IMR-90 (cell line): Measurements from ENCODE around the gene MAGI1. TPM values are rescaled to one million over a fixed set of nuclear protein-coding genes. Genes with fewer than 3 reads are reported as not detected.

ENCODE experiments used
- ATAC-seq: fragments of 200-7000 bp; cut with Tn5 transposase; 2 replicates; pipeline ENCODE4 v1.9.1; 2020; ENCODE audit warnings: low read depth, mild to moderate bottlenecking, moderate library complexity
- BruUV-seq: library from RNA; stranded (reverse); fragments of 400-500 nt; replicated peaks from 2 replicates; lab custom pipeline; 2021; lab: Mats Ljungman, UMichigan
- CTCF ChIA-PET: fragments of 300-600 bp; formaldehyde crosslinking; extraction: SDS; loops from one replicate; lab custom pipeline; 2021; ENCODE audit warnings: antibody characterized with exemption; lab: Yijun Ruan, JAX
- POLR2A ChIA-PET: fragments of 300-600 bp; sonication (Branson Sonifier 250); formaldehyde crosslinking; loops from one replicate; lab custom pipeline; 2022; ENCODE audit warnings: antibody characterized with exemption; ENCODE audit not compliant: unreplicated experiment; lab: Charles Lee
- DNase-seq: peaks from one replicate; pipeline ENCODE4 v3.0.0; 2013
- H2AFZ ChIP-seq: replicated peaks from 2 replicates; pipeline ENCODE3; 2013; ENCODE audit warnings: low read length, mild to moderate bottlenecking; ENCODE audit not compliant: poor library complexity
- H2AK5ac ChIP-seq: 2 replicates; pipeline ENCODE4 v1.6.1; 2013; ENCODE audit warnings: low read depth, low read length, inconsistent platforms
- H2AK9ac ChIP-seq: replicated peaks from 2 replicates; pipeline ENCODE3; 2013; ENCODE audit warnings: mild to moderate bottlenecking, low read depth, low read length, moderate library complexity; ENCODE audit not compliant: poor library complexity
- H2BK120ac ChIP-seq: 2 replicates; pipeline ENCODE4 v1.6.1; 2013; ENCODE audit warnings: low read depth, low read length, inconsistent platforms
- H2BK15ac ChIP-seq: 3 replicates; pipeline ENCODE4 v1.6.1; 2013; ENCODE audit warnings: low read depth, low read length, inconsistent platforms
- H2BK20ac ChIP-seq: 2 replicates; pipeline ENCODE4 v1.6.1; 2013; ENCODE audit warnings: low read depth, mild to moderate bottlenecking, inconsistent platforms, low read length, moderate library complexity
- H2BK5ac ChIP-seq: 2 replicates; pipeline ENCODE4 v1.6.1; 2013; ENCODE audit warnings: mild to moderate bottlenecking, low read depth, low read length, inconsistent platforms; ENCODE audit not compliant: poor library complexity, severe bottlenecking
- H3K14ac ChIP-seq: replicated peaks from 2 replicates; pipeline ENCODE4 v1.6.1; 2013; ENCODE audit warnings: low read depth, low read length, inconsistent platforms
- H3K18ac ChIP-seq: 2 replicates; pipeline ENCODE4 v1.6.1; 2013; ENCODE audit warnings: low read depth, low read length, control low read depth
- H3K23ac ChIP-seq: 2 replicates; pipeline ENCODE4 v1.6.1; 2013; ENCODE audit warnings: low read depth, low read length, inconsistent platforms
- H3K27ac ChIP-seq: 2 replicates; pipeline ENCODE4 v1.5.1; 2013; ENCODE audit warnings: mild to moderate bottlenecking, control low read depth, low read length; ENCODE audit not compliant: insufficient read depth
- H3K27me3 ChIP-seq: 2 replicates; pipeline ENCODE4 v1.6.1; 2013; ENCODE audit warnings: low read length; ENCODE audit not compliant: control insufficient read depth, insufficient read depth
- H3K36me3 ChIP-seq: 2 replicates; pipeline ENCODE4 v1.6.1; 2013; ENCODE audit warnings: low read length, mixed read lengths; ENCODE audit not compliant: control insufficient read depth, insufficient read depth
- H3K4ac ChIP-seq: 2 replicates; pipeline ENCODE4 v1.6.1; 2013; ENCODE audit warnings: low read depth, low read length, inconsistent platforms
- H3K4me1 ChIP-seq: 2 replicates; pipeline ENCODE4 v1.6.1; 2013; ENCODE audit warnings: low read length, mixed read lengths; ENCODE audit not compliant: control insufficient read depth, insufficient read depth
- H3K4me2 ChIP-seq: 2 replicates; pipeline ENCODE4 v1.6.1; 2013; ENCODE audit warnings: low read depth, mild to moderate bottlenecking, control low read depth, low read length, moderate library complexity
- H3K4me3 ChIP-seq: 2 replicates; pipeline ENCODE4 v1.5.1; 2013; ENCODE audit warnings: low read depth, mild to moderate bottlenecking, control low read depth, low read length, moderate library complexity; ENCODE audit not compliant: insufficient read depth
- H3K56ac ChIP-seq: 2 replicates; pipeline ENCODE4 v1.6.1; 2013; ENCODE audit warnings: low read length, inconsistent platforms; ENCODE audit not compliant: insufficient read depth; ENCODE audit errors: extremely low read depth
- H3K79me1 ChIP-seq, 2 experiments: 2 replicates each; pipeline ENCODE4 v1.6.1; 2013; ENCODE audit warnings: low read length in 2 of 2, inconsistent platforms in 1 of 2, low read depth in 1 of 2
- H3K9ac ChIP-seq: 2 replicates; pipeline ENCODE4 v1.6.1; 2013; ENCODE audit warnings: low read depth, low read length, control low read depth
- H3K9me1 ChIP-seq: 2 replicates; pipeline ENCODE4 v1.6.1; 2013; ENCODE audit warnings: low read length, inconsistent platforms; ENCODE audit not compliant: insufficient read depth
- H3K9me3 ChIP-seq: 2 replicates; pipeline ENCODE4 v1.6.1; 2013; ENCODE audit warnings: low read length; ENCODE audit not compliant: control insufficient read depth, insufficient read depth
- H4K20me1 ChIP-seq: 2 replicates; pipeline ENCODE4 v1.6.1; 2013; ENCODE audit warnings: low read length, inconsistent platforms; ENCODE audit not compliant: insufficient read depth
- H4K5ac ChIP-seq: 2 replicates; pipeline ENCODE4 v1.6.1; 2013; ENCODE audit warnings: mild to moderate bottlenecking, low read depth, low read length, control low read depth
- H4K8ac ChIP-seq, 2 experiments: 2 replicates each; pipeline ENCODE4 v1.6.1; 2013; ENCODE audit warnings: low read depth in 2 of 2, low read length in 2 of 2, control low read depth in 1 of 2, inconsistent platforms in 1 of 2
- H4K91ac ChIP-seq: 2 replicates; pipeline ENCODE4 v1.6.1; 2013; ENCODE audit warnings: low read depth, low read length, inconsistent platforms; ENCODE audit not compliant: insufficient read depth
- CEBPB ChIP-seq: IDR thresholded peaks from 2 replicates; pipeline ENCODE4 v1.6.1; 2012; ENCODE audit warnings: low read depth, low read length, improper control_type of control experiment
- CHD1 ChIP-seq: IDR thresholded peaks from 2 replicates; pipeline ENCODE4 v1.6.1; 2012; ENCODE audit warnings: low read depth, low read length, improper control_type of control experiment
- CTCF ChIP-seq: conservative IDR thresholded peaks from 2 replicates; pipeline ENCODE4 v1.5.1; 2012; ENCODE audit warnings: mild to moderate bottlenecking, low read depth, low read length, improper control_type of control experiment
- MAFK ChIP-seq: IDR thresholded peaks from 2 replicates; pipeline ENCODE4 v1.6.1; 2012; ENCODE audit warnings: low read depth, low read length, improper control_type of control experiment
- MAZ ChIP-seq: IDR thresholded peaks from 2 replicates; pipeline ENCODE4 v1.6.1; 2012; ENCODE audit warnings: low read depth, mild to moderate bottlenecking, low read length, improper control_type of control experiment, moderate library complexity, borderline replicate concordance
- POLR2A ChIP-seq: IDR thresholded peaks from 2 replicates; pipeline ENCODE4 v1.6.1; 2012; ENCODE audit warnings: mild to moderate bottlenecking, low read depth, low read length
- RAD21 ChIP-seq: IDR thresholded peaks from 2 replicates; pipeline ENCODE4 v1.6.1; 2012; ENCODE audit warnings: low read length, improper control_type of control experiment
- SMC3 ChIP-seq: fragments of 150-350 bp; IDR thresholded peaks from 2 replicates; pipeline ENCODE4 v1.6.1; 2016; ENCODE audit warnings: low read depth, mild to moderate bottlenecking, antibody characterized with exemption, low read length, moderate library complexity
- USF2 ChIP-seq: fragments of 150-350 bp; IDR thresholded peaks from 2 replicates; pipeline ENCODE4 v1.6.1; 2017; ENCODE audit warnings: mild to moderate bottlenecking, antibody characterized with exemption, low read length, low read depth
- WGBS, 2 experiments: methylation state at CpG; one replicate each; pipeline versions ENCODE4 v1.1.5 to v1.1.7; 2013; ENCODE audit warnings: missing lambda C conversion rate in 2 of 2; ENCODE audit not compliant: insufficient read length in 1 of 2; ENCODE audit errors: extremely low coverage in 2 of 2; 5-methylcytosine and 5-hydroxymethylcytosine counted together
- dilution Hi-C: fragments of 300-500 bp; cut with HindIII; formaldehyde crosslinking; loops from one replicate; pipeline ENCODE4 v1.14.3; 2018; ENCODE audit warnings: low sequenced_read_pairs; ENCODE audit not compliant: unreplicated experiment
- in situ Hi-C: fragments of 300-500 bp; cut with MboI; formaldehyde crosslinking; loops from 3 replicates; pipeline ENCODE4 v1.14.3; 2019; ENCODE audit warnings: low sequenced_read_pairs, inconsistent platforms, mixed read lengths
- intact Hi-C: fragments of 100-400 bp; cut with micrococcal nuclease; formaldehyde crosslinking; loops from 2 replicates; pipeline ENCODE4 v1.10.0; 2022
- polyA plus RNA-seq, 3 experiments: library from polyadenylated mRNA; depleted of rRNA; stranded (reverse); fragments of >200 nt; gene quantifications; 2 replicates each; pipeline ENCODE4 v1.2.3, GENCODE V29; 2012; ENCODE audit warnings: low replicate concordance in 1 of 3
- total RNA-seq: library from RNA; depleted of rRNA; stranded (reverse); fragments of >200 nt; gene quantifications from 2 replicates; pipeline ENCODE4 v1.2.3, GENCODE V29; 2012

The MAGI1 gene
- total and polyA plus RNA-seq, 2 of the 4 experiments (the other 2 are of a cell fraction), result 14.5 to 24.2 TPM

GRCh38 chr3:65322910-65323309 is 715.8 kb downstream of the MAGI1 start:
- Histone ChIP-seq H3K9ac (no peak overlapping the region), H3K79me1 (no peaks in the 10 kb centered on the region), H3K27ac (no peak overlapping the region), H2BK15ac (no peak overlapping the region), H3K9me3 (peaks cover 2% of the 10 kb centered on the region; the same call in 1 of the 2 replicates), H4K20me1 (no peaks in the 10 kb centered on the region), H3K14ac (no peak overlapping the region), H2BK120ac (no peak overlapping the region), H3K18ac (no peak overlapping the region), H3K27me3 (peaks cover 12% of the 10 kb centered on the region; the same call in 1 of the 2 replicates), H4K91ac (no peak overlapping the region), H3K4me3 (no peak overlapping the region), H3K23ac (no peak overlapping the region), H3K36me3 (no peaks in the 10 kb centered on the region), H3K56ac (no peak overlapping the region), H2AFZ (no peak overlapping the region), H4K8ac (no peak overlapping the region), H3K4me2 (no peak overlapping the region), H3K4me1 (no peaks in the 10 kb centered on the region), H2AK9ac (no peak overlapping the region), H4K5ac (no peak overlapping the region), H2BK20ac (no peak overlapping the region), H3K4ac (no peak overlapping the region), H2BK5ac (no peak overlapping the region), H2AK5ac (no peak overlapping the region), H3K9me1 (no peaks in the 10 kb centered on the region)
- no TSS peak for BruUV-seq
- intact Hi-C loops, result no loop called here
- ChIA-PET CTCF (no interaction called here), POLR2A (no interaction called here)
- dilution Hi-C loops, result no loop called here
- in situ Hi-C loops, result no loop called here
- ATAC-seq (no peak), DNase-seq (no peak)
- TF ChIP-seq SMC3, result no peak
- TF ChIP-seq CTCF, result no peak
- TF ChIP-seq MAZ, result no peak
- no peak for TF ChIP-seq CHD1
- no peak for TF ChIP-seq RAD21
- no peak for TF ChIP-seq USF2
- TF ChIP-seq MAFK, result no peak
- no peak for TF ChIP-seq POLR2A
- no peak for TF ChIP-seq CEBPB
- WGBS, 2 experiments, result 75% methylated on average over 2 of the region's 7 CpGs; no CpG with 5 or more reads in 1 of the 2 experiments
